Ecto neural progenitor cell (in vitro differentiated cells): ENCODE measurements around the gene PER1.

ENCODE experiments used
- DNase-seq: peaks from one replicate; pipeline ENCODE4 v3.0.0-alpha.2; 2018; ENCODE audit warnings: low spot score

Gene PER1

DNA sequence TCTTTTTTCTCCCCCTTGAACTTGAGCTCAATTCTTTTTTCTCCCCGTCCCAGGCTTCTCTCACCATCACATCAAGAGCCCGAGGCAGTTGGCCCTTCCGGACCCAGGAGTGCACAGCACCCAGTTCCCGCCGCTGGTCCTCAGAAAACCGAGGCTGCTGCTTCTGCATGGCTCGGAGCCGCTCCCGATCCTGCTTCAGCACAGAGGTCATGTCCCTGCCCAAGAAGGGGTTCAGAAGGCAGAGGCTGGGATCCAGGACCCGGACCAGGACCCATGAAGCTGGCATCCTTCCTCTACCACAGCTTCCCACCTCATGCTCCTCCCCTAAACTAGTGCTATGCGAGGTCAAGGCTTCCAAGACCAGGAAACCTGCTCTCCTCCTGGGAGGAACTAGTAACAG lies 10.5 kb downstream of the PER1 start:
- no peak for DNase-seq

DNA sequence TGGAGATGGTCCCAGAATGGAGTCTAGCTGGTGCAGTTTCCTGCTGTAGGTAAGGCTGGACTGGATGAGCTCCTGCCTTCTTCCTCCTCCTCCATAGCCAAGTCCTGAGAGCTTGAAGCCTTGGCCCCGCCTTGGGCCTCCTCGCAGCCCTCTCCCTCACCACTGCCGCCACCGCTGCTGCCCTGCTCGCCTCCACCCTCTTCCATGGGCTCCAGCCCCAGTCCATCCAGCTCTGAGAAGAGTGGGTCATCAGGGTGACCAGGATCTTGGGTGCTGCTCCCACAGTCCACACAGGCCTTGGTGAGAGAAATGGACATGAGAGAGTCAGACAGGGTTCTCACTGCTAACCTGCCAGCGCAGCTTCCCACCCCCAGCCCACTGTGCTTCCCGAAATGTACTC lies 11.2 kb downstream of the PER1 start:
- no peak for DNase-seq

DNA sequence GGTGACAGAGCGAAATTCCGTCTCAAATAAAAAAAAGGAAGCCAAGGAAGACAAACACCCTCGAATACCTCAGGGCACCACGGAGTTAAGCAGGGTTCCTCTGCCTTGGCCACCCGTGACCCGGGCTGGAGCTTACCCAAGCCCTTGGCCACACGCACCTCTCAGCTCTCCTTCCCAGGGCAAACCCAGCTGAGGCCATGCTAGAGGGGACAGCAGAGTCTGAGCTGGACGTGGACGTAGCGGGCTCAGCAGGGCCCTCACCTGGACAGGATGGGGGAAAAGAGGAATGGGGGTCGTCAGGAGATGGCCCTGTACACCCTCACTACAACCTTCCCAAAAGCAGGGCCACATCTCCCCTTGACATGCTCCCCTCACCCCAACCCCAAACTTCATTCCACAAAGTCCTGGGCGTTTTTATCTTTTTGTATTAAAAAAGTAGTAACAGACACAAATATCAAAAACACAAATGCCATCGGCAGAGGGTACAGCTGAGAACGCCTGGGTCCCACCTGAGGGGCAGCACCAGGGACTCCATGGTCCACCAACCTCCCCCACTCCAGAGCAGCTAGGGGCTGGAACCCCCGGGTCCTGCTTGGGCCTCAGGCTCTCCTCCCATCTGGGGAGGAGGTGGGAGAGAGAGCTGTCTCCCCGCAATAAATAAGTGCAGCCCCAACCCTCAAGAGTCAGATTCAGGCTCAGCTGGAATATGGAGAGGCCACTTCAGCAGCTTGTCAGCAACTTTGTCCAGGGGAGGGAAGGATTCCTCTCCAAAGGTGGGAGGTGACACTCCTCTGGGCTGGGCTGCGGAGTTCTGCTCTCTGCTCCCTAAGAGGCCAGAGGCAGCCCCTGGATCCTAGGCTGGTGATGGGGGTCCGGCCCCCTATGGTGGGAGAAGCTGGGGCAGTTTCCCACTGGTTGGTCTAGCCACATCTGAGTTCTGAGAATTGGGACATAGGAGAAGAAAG lies 11.9 kb downstream of the PER1 start:
- no peak for DNase-seq

DNA sequence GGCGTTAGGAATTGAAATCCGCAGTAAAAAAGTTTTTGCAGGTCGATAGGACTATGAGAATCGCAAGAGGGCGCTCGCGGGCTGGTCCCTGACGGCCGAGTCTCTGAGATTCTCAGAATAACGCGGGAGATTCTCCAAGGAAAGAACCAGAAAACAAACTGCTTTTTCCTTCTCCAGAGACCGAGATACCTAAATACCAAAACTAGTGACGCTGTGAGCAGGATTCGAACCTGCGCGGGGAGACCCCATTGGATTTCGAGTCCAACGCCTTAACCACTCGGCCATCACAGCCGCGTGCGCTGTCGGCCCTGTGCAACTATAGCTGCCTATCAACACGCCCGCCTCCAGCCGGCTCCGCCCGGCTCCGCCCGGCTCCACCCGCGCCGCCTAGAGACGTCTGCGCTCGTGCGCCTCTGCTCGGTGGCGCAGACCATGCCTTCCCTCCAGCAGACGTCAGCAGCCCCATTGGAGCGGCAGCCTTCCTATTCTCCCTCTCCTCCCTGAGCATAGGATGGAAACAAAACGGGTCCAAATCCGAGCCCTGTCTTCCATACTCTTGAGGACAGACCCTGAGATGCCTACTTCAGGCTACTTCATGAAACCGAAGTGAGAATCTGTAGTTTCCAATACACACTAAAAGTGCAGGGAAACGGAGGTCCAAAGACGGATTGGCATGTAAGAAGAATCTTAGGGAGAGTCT lies 13.4 kb downstream of the PER1 start:
- peak; percentile 100 for DNase-seq

DNA sequence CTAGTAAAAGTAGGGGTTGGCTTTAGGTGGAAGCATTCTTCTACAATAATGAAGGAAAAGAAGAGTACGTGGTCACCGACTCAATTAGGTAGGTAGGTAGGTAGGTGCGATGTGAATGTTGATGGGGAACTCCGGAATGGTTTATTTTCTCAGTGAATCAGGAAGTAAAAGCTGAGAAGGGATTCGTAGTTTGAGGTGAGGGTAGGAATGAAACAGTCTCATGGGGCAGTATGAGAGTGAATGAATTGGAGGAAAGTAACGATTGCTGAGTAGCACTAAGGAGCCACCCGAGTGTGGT lies 13.9 kb downstream of the PER1 start:
- no peak for DNase-seq

DNA sequence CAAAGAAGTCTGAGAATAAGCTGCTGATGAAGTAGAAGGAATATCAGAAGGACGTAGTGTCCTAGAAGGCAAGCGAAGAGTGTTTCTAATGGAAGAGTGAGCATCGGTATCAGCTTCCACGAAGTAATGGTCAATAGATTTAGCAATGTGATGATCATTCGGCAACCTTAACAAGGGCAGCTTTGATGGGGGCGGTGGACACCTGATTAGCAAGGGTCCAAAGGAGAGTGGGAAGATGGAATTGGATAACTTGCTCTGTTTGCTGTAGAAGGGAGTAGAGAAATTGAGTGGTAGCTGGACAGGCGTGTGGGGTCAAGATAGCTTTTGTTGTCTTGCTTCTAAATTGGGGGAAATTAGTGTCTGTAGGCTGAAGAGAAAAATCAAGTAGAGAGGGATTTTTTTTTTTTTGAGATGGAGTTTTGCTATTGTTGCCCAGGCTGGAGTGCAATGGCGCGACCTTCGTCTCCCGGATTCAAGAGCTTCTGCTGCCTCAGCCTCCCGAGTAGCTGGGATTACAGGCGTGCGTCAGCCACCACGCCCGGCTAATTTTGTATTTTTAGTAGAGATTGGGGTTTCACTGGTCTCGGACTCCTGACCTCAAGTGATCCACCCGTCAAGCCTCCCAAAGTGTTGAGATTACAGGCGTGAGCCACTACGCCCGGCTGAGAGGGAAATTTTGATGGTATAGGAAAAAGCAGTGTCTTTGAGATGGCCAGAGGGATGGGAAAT lies 14.4 kb downstream of the PER1 start:
- no peak for DNase-seq

DNA sequence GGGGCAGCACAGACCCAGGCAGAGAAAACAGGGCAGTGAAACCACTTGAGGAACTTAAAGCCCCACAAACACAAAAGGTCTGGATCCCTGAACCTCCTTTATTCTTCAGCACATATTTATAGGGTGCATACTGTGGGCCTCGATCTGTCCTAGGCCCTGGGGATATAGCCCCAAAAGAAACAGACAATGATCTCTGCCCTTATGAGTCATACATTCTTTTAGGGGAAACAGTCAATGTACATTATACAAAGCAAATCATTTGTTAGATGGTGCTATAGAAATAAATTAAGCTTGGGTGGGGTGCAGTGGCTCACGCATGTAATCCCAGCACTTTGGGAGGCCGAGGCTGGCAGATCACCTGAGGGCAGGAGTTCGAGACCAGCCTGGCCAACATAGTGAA lies 18.3 kb downstream of the PER1 start:
- DNase-seq = no peak

DNA sequence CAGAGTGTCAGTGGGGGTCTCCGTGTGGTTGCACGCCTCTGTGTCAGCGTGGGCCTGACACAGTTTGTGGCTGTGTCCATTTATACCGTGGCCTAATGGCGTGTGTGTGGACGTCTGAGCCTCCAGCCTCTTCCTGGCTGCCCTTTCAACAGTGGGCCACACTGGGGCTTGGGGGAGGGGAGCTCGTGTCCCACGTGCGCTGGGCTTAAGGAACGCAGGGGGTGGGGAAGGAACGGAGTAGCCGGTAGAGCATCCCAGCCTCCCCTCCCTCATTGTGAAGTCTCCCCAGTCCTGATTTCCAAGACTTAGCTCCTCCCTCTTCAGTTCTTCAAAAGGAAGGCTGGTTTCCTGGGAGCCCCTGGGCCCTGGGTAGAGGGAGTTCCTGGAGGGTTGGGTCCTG lies 18.8 kb downstream of the PER1 start:
- DNase-seq = peak; percentile 71

DNA sequence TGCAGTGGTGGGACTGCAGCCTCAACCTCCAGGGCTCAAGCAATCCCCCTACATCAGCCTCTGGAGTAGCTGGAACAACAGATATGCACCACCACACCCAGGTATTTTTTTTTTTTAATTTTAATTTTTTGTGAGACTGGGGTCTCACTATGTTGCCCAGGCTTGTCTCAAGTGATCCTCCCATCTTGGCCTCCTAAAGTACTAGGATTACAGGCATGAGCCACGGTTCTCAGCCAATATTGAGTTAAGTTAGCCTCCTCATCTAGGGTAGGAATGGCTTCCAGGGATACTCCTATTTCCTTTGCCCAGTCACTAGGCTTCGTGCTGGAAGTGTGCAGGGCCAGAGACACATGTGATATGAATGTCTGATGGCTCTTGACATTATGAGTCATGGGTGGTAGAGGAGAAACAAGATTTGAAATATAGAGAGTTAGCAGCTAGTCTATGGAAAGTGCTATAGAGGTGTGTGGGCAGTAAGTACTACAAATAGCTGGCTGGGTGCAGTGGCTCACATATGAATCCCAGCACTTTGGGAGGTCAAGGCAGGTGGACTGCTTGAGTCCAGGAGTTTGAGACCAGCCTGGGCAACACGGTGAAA lies 20.3 kb downstream of the PER1 start:
- no peak for DNase-seq

DNA sequence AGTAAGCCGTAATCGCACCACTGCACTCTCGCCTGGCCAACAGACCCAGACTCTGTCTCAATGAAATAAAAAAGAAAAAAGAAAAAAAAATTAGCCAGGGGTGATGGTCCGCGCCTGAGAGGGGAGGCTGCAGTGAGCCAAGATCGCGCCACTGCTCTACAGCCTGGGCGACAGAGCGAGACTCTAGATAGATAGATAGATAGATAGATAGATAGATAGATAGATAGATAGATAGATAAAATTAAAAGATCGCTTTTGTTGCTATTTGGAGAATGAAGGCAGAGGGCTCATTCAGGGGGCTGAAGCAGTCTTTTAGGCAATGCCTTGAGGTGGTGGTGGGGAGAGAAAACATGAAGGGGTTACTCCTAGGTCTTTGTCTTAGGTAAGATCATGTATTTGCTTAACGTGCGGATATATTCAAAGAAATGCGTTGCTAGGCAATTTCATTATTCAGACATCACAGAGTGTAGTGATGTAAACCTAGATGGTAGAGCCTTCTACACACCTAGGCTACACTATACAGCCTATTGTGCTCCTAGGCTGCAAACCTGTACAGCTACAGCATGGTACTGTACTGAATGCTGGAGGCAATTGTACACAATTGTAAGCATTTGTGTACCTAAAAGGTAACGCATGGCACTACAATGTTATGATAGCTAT lies 23.9 kb downstream of the PER1 start:
- DNase-seq = no peak

DNA sequence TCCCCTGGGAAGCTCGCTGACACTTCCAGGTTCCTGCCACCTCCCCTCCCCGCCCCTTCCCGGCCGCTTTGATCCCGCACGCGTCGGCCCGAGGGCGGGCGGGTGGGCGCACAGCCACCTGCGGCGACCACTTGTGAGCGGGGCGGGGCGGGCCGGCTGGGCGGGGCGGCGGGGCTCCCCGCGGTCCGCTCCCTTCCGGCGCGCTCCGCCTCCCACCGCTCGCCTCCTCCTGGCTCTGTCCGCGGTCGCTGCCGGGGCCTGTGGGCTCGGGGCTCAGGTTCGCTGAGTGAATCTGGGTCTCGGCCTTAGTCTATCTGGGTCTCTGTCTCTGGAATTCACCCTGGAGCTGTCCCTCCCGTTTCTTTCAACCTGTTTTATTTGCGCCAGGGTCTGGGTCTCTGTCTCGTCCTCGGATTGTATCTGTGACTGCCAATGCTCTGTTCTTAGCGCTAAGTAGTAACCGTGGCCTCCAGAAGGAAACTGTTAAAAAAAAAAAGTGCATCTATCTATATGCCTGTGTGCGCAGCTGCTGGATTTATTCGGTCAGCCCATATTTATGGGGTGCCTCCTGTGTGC lies 25.6 kb downstream of the PER1 start:
- DNase-seq = peak; percentile 86

DNA sequence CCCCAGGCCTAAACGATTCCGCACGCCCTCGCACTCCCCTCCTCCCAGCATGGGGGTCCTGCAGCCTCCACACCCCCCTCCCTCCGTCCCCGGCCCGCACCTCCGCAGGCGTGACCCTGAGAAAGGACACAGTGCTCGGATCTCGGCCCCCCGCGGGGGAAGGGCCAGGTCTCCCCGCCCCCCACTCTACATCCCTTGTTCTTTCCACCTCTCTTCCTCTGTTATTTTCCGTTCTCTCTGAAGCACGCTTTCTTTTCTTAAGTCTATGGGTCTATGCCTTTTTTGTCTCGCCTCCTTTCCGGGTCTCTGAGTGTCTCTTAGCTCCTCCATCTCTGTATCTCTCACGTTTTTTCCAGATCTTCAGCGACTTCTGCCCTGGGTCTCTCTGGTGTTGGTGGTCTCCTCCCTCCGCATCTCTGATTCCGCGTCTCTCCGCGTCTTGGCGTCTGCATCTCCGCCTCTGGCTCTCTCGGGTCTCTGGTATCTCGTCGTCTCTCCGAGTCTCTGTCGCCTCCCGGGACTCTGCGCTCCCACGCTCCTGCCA lies 26.2 kb downstream of the PER1 start:
- DNase-seq = peak; percentile 84

DNA sequence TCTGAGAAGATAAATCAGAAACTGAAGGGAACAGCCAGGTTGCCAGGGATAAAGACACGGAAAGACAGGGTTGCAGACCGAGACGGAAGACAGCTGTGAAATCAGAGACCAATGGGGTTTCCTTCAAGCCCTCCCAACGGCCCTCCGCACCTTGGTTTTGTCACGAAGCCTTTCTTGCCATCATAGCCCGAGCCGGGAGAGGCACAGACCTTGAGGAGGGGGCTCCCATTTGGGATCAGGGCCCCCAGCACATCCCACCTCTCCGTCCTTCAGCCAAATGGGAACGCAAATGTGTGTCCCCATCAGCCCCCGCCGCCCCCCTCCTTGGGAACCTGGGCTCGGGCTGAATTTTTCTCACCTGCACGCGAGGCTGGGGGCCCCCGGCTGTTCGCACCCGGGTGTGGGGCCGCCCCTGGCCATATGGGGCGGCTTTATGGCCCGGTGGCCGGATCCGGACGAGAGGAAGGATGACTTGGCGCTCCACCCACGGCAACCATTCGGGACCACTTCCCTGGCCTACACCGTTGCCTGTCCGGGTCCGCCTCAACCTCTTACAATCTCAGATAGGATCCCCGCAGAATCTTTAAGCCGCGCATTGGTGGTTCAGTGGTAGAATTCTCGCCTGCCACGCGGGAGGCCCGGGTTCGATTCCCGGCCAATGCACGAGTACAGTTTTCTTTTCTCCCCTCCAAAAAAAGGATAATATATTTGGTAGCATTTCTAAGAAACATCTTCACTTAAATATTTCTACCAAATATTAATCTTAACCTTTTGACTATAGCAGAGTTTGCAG lies 26.9 kb downstream of the PER1 start:
- peak; percentile 98 for DNase-seq

DNA sequence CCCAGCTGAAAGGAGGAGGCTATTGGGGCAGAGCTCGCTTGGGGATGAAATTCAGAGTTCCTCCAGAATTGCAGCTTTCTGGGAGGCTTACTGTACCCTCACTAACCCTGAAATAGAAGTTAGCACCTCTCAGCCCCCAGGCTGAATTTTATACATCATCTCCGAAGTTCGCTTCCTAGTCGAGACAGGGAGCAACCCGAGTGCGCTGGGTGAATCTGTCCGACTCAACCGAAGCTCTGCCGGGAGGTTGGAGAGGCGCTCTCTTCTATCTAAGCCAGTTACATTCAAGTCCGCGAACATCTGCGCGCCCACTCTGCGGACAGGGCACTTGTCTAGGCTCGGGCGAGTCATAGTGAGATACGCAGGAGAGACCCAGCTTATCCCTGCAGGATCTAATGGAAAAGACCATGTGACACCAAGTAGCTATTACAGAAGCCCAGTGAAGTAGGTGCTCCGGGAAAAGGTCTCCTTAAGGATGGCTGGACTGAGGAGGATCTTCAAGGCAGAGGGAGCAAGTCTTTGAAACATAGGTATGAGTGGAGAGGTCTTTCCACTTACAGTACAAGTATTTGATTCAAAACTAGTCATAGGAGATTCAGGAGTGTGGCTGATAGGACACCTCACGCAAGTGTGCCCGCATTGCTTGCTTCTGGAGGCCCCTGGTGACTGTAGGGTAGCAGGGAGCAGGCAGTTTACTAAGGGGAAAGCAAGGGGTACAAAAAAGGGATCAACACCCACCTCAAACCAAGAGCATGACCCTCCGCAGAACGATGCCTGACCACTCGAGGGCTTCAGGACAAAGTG lies 27.7 kb downstream of the PER1 start:
- peak; percentile 71 for DNase-seq

DNA sequence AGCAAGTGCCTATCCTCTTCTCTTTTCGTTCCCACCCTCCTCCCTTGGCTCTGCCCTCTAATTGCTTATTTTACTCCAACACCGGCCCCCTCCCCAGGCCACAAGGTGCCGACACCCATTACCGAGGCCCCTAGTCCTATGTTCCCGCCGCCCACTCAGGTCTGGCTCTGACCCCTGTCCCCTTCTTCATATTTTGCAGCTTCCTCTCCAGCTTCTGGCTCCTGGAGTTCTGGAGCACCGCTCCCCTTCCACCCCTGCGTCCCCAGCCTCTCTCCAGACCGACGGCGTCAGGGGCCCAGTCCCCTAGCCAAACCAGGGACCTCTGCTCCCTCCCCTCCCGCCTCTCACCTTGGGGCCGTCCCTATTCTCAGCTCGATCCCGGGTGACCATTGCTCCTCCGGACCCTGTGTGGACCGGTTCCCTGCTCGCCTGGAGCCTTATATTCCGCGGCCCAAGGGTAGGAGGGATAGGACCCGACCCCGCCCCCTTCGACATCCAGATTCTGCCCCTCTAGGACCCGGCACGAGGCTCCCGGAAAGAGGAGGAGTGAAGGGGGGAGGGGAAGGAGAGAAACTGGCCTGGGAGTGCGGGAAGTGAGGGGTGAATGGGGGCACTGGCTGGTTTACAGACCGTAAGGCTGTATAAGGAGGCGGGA lies 28.4 kb downstream of the PER1 start, which contains the start of gene HES7:
Gene HES7 (minus strand): TSS at position 412 of the 655 bp plus-strand sequence. CDS start 22 bp downstream, at position 390.
- no peak for DNase-seq

DNA sequence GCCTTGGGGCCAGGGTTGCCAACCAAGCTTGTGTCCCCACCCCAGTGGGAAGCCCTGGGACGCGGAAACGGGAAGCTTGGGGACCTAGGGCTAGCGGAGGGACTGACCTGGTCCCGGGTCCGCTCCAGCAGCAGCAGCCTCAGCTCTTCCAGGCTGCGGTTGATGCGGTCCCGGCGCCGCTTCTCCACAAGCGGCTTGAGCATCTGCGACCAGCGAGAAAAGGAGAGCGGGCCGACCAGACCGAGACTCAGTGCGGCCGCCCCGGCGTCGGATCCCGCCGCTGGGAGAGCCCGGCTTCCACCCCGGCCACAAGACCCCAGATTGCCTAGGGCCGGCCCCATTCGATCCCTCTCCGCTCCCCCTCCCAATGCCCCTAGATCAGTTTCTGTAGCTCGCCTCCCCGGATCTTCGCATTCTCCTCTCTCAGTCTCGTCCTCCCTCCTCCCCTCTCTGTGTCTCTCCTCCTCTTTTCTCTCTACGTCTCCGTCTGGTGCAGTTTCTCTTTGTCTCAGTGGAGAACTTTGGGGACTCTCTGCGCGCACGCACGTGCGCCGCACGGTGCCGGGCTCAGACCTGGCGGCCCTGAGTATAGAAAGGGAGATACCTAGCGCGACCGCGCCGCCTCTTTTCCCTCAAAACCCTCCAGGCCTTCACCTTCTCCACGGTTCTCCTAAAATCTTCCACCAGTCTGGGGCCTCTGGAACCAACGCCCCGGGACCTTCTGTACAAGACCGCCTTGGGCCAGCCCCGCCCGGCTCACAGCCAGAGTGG lies 29.1 kb downstream of the PER1 start:
- peak; percentile 80 for DNase-seq

DNA sequence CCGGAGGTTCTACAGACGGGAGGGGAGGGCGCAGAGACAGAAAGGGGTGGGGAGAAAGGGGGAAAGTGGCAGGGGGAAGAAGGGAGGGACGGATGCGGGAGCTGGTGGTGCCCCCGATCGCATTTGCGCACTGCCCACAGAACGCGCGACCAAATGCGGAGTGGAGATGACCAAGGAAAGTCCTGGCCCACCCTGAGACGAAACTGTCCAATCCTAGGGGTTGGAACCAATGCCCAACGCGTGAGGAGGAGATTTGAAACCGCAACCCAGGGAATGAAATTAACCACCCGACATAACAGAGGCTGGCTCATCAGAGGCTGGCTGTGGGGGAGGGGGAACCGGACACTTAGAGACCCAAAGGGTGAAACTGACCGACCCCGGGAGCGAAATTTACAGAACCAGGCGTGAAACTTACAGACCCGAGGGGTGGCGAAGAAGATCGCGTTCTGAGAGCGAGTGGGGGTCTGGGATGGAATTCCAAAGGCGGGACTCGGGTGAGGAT lies 29.7 kb downstream of the PER1 start:
- DNase-seq = peak; percentile 69
